HepG2 (cell line): ENCODE data around the gene FAM163A. TPM values are rescaled to one million over a fixed set of nuclear protein-coding genes. Genes with fewer than 3 reads are reported as not detected.

Source experiments
- ATAC-seq: fragments of 200-7000 bp; cut with Tn5 transposase; 3 replicates; pipeline ENCODE4 v1.9.1; 2020; ENCODE audit warnings: mild to moderate bottlenecking, moderate library complexity
- BruUV-seq: library from RNA; stranded (reverse); fragments of 400-500 nt; replicated peaks from 2 replicates; lab custom pipeline; 2021; lab: Mats Ljungman, UMichigan
- CTCF ChIA-PET: fragments of 300-600 bp; formaldehyde crosslinking; extraction: SDS; loops from one replicate; lab custom pipeline; 2021; ENCODE audit warnings: low total read pairs, inconsistent platforms, low intra/inter-chr PET ratio; lab: Yijun Ruan, JAX
- POLR2A ChIA-PET: fragments of 350-600 bp; sonication (Branson Sonifier 250); formaldehyde crosslinking; loops from one replicate; lab custom pipeline; 2020; ENCODE audit warnings: antibody characterized with exemption, inconsistent platforms; lab: Yijun Ruan, JAX
- DNase-seq: peaks from one replicate; pipeline ENCODE4 v3.0.0-alpha.2; 2015; ENCODE audit warnings: low spot score
- FAIRE-seq: peaks from 3 replicates; lab custom pipeline; 2011; peaks lifted over from hg19 to GRCh38; lab: Jason Lieb, UNC
- H2AFZ ChIP-seq: one replicate; pipeline ENCODE4 v1.6.1; 2011; ENCODE audit warnings: low read length, inconsistent platforms
- H3K27ac ChIP-seq: fragments of 300-600 bp; 3 replicates; pipeline ENCODE4 v1.8.0; 2011; ENCODE audit warnings: mixed run types, mild to moderate bottlenecking, mixed read lengths, low read length, inconsistent platforms; ENCODE audit not compliant: insufficient read depth; ENCODE audit errors: extremely low read length
- H3K27me3 ChIP-seq, 2 experiments: fragments of 200-600 bp in 1 of 2; 2 replicates in 1 of 2; 3 replicates in 1 of 2; pipeline versions ENCODE4 v1.6.0 to v1.8.0; 2011; ENCODE audit warnings: low read length in 2 of 2, mild to moderate bottlenecking in 2 of 2, moderate library complexity in 2 of 2, inconsistent platforms in 1 of 2; ENCODE audit not compliant: insufficient read depth in 2 of 2, control insufficient read depth in 1 of 2
- H3K36me3 ChIP-seq, 2 experiments: fragments of 200-600 bp in 1 of 2; replicated peaks in 1 of 2; 2 replicates in 1 of 2; 3 replicates in 1 of 2; pipeline versions ENCODE4 v1.5.1 to v1.8.0; 2011; ENCODE audit warnings: low read length in 2 of 2, inconsistent platforms in 1 of 2; ENCODE audit not compliant: insufficient read depth in 2 of 2, control insufficient read depth in 1 of 2
- H3K4me1 ChIP-seq: 2 replicates; pipeline ENCODE4 v1.5.1; 2012; ENCODE audit warnings: low read length, inconsistent platforms; ENCODE audit not compliant: insufficient read depth
- H3K4me2 ChIP-seq: 2 replicates; pipeline ENCODE4 v1.6.0; 2011; ENCODE audit warnings: low read depth, low read length, inconsistent platforms
- H3K4me3 ChIP-seq, 3 experiments: fragments of 200-600 bp in 1 of 3; sonication (generic), shearing (Covaris generic) in 1 of 3; replicated peaks in 1 of 3; 2 replicates each; pipeline ENCODE4 v1.5.1; 2011 to 2016; ENCODE audit warnings: low read length in 3 of 3, inconsistent platforms in 2 of 3, low read depth in 2 of 3, mild to moderate bottlenecking in 2 of 3, control low read depth in 1 of 3, mixed read lengths in 1 of 3; ENCODE audit not compliant: insufficient read depth in 1 of 3
- H3K79me2 ChIP-seq: one replicate; pipeline ENCODE4 v1.6.1; 2011; ENCODE audit warnings: low read length, inconsistent platforms; ENCODE audit not compliant: insufficient read depth
- H3K9ac ChIP-seq: 2 replicates; pipeline ENCODE4 v1.6.0; 2011; ENCODE audit warnings: mild to moderate bottlenecking, low read depth, low read length, inconsistent platforms; ENCODE audit not compliant: insufficient read depth
- H3K9me3 ChIP-seq: 2 replicates; pipeline ENCODE4 v1.5.1; 2012; ENCODE audit warnings: mild to moderate bottlenecking, low read length
- H4K20me1 ChIP-seq: 2 replicates; pipeline ENCODE4 v1.6.0; 2011; ENCODE audit warnings: inconsistent platforms, mild to moderate bottlenecking, low read length, moderate library complexity; ENCODE audit not compliant: insufficient read depth
- CTCF ChIP-seq: sonication (generic); formaldehyde crosslinking; IDR thresholded peaks from 2 replicates; pipeline ENCODE4 v1.5.0; 2020; ENCODE audit warnings: mild to moderate bottlenecking, missing genetic modification reagents, moderate library complexity
- HDAC6 ChIP-seq: fragments of 200-600 bp; sonication (generic); IDR thresholded peaks from 2 replicates; pipeline ENCODE4 v1.7.0; 2017; ENCODE audit warnings: mild to moderate bottlenecking, antibody characterized with exemption, low read length, low read depth
- HNF4G ChIP-seq, 2 experiments: sonication (generic) in 1 of 2; formaldehyde crosslinking in 1 of 2; IDR thresholded peaks; 2 replicates each; pipeline versions ENCODE4 v1.4.0 to v1.6.1; 2011 to 2020; ENCODE audit warnings: borderline replicate concordance in 2 of 2, low read depth in 2 of 2, mild to moderate bottlenecking in 2 of 2, low read length in 1 of 2, missing genetic modification reagents in 1 of 2, moderate library complexity in 1 of 2
- SALL2 ChIP-seq: sonication (generic); formaldehyde crosslinking; IDR thresholded peaks from 2 replicates; pipeline ENCODE4 v1.8.1; 2023; ENCODE audit warnings: mild to moderate bottlenecking, missing genetic modification reagents, inconsistent platforms
- SSRP1 ChIP-seq: IDR thresholded peaks from 2 replicates; pipeline ENCODE4 v1.6.1; 2016; ENCODE audit warnings: control low read depth
- WGBS: methylation state at CpG from one replicate; pipeline ENCODE4 v1.1.6; 2017; ENCODE audit warnings: low lambda C conversion rate; 5-methylcytosine and 5-hydroxymethylcytosine counted together
- in situ Hi-C: cut with HindIII; loops from 2 replicates; pipeline ENCODE4 v1.10.0; 2017; ENCODE audit warnings: low pct_unique_long_range_greater_than_20kb; ENCODE audit not compliant: extremely low pct_ligation_motif_present
- intact Hi-C: fragments of 100-400 bp; cut with micrococcal nuclease; formaldehyde crosslinking; loops from one replicate; pipeline ENCODE4 v1.10.0; 2022; ENCODE audit not compliant: unreplicated experiment
- polyA plus RNA-seq, 8 experiments: library from polyadenylated mRNA; depleted of rRNA in 3 of 8; stranded (reverse) in 7 of 8; unstranded in 1 of 8; fragments of >200 nt; fragmentation: Illumina TruSeq in 4 of 8; extraction: Trizol in 4 of 8; gene quantifications; 2 replicates each; pipeline versions ENCODE4 v1.2.1 to v1.2.3, GENCODE V29; 2011 to 2016; ENCODE audit warnings: low read depth in 4 of 8, missing spikeins in 1 of 8, mixed read lengths in 1 of 8; ENCODE audit not compliant: insufficient read depth in 1 of 8
- total RNA-seq, 5 experiments: library from RNA; depleted of rRNA; stranded (reverse); fragments of >200 nt; fragmentation: Illumina TruSeq; extraction: Trizol; gene quantifications; 2 replicates each; pipeline ENCODE4 v1.2.3, GENCODE V29; 2016; ENCODE audit warnings: low read depth in 1 of 5

FAM163A gene
- total and polyA plus RNA-seq, 2 of the 13 experiments (the other 11 are each of a cell fraction or from before 2014, with no cell fraction given): not detected

GRCh38 chr1:179798213-179798863, 55.2 kb downstream of the FAM163A start:
- POLR2A ChIA-PET: no interaction called here
- Histone ChIP-seq H3K79me2 (no peaks in the 10 kb centered on the region), H4K20me1 (no peaks in the 10 kb centered on the region), H3K27ac (no peak overlapping the region), H3K4me3 (no peak overlapping the region), H3K9me3 (no peaks in the 10 kb centered on the region), H3K4me2 (no peak overlapping the region), H3K27me3 (peaks cover 2 to 8% of the 10 kb centered on the region in 2 experiments; a peak in 4 of 5 replicates), H2AFZ (no peak overlapping the region), H3K36me3 (no peaks in the 10 kb centered on the region), H3K9ac (no peak overlapping the region), H3K4me1 (no peaks in the 10 kb centered on the region)
- in situ Hi-C loops: no loop called here
- intact Hi-C loops: no loop called here
- DNase-seq (no peak), ATAC-seq (no peak), FAIRE-seq (no peak)
- CTCF ChIA-PET: no interaction called here
- no TSS peak for BruUV-seq
- TF ChIP-seq CTCF (CRISPR knock-in tag) (no peak), HDAC6 (no peak), HNF4G (IDR thresholded peaks at IDR 0.05; ENCODE audit: borderline replicate concordance, low read depth, low read length) (no peak), HNF4G (CRISPR knock-in tag; IDR thresholded peaks at IDR 0.05; ENCODE audit: borderline replicate concordance, low read depth) (no peak), SSRP1 (CRISPR knock-in tag) (no peak), SALL2 (CRISPR knock-in tag) (no peak)
- WGBS: 43% methylated on average over 7 of the region's 10 CpGs
